Testis (tissue), 3 donors: Measurements from ENCODE around the gene DHODH. TPM values are rescaled to one million over a fixed set of nuclear protein-coding genes. Genes with fewer than 3 reads are reported as not detected.

Experiments
- DNase-seq: peaks from one replicate; pipeline ENCODE4 v3.0.0-alpha.2; 2019
- H3K27ac ChIP-seq, 2 donors: fragments of 200-600 bp; sonication (generic); one replicate each; pipeline ENCODE4 v1.5.1; 2019
- H3K27me3 ChIP-seq: fragments of 200-600 bp; sonication (generic); one replicate; pipeline ENCODE4 v1.5.1; 2019
- H3K36me3 ChIP-seq: fragments of 200-600 bp; sonication (generic); one replicate; pipeline ENCODE4 v1.5.1; 2017; ENCODE audit warnings: low read depth; ENCODE audit errors: missing control alignments
- H3K4me1 ChIP-seq: fragments of 200-600 bp; sonication (generic); one replicate; pipeline ENCODE4 v1.5.1; 2019
- H3K4me3 ChIP-seq, 2 donors: fragments of 200-600 bp; sonication (generic); one replicate each; pipeline ENCODE4 v1.5.1; 2017 to 2019
- H3K9me3 ChIP-seq: fragments of 200-600 bp; sonication (generic); one replicate; pipeline ENCODE4 v1.5.1; 2017
- POLR2A ChIP-seq: fragments of 450-650 bp; IDR thresholded peaks from one replicate; pipeline ENCODE4 v1.6.1; 2017; ENCODE audit warnings: antibody characterized with exemption, mild to moderate bottlenecking, moderate library complexity
- WGBS, 2 donors: methylation state at CpG; one replicate each; pipeline ENCODE4 v1.1.5; 2018; 5-methylcytosine and 5-hydroxymethylcytosine counted together
- intact Hi-C: fragments of 100-400 bp; cut with DNase I; formaldehyde crosslinking; loops from one replicate; pipeline ENCODE4 v1.15.1; 2023; ENCODE audit warnings: low total_unique reads
- polyA plus RNA-seq: library from polyadenylated mRNA; stranded (reverse); fragments of 350-450 nt; fragmentation: Illumina TruSeq; extraction: RNeasy Lipid Tissue Mini Kit (QIAGEN cat#74804); gene quantifications from one replicate; pipeline ENCODE4 v1.2.3, GENCODE V29; 2014; ENCODE audit warnings: low read depth, low replicate concordance; ENCODE audit not compliant: insufficient read depth
- total RNA-seq, 2 donors: library from RNA; depleted of rRNA; stranded (reverse); fragments of >200 nt; gene quantifications; one replicate each; pipeline ENCODE4 v1.2.3, GENCODE V29; 2016
- TF ChIP-seq, protein P1 (sequence below), 3 experiments: fragments of 450-650 bp in 2 of 3; fragments of 200-600 bp in 1 of 3; sonication (generic) in 1 of 3; IDR thresholded peaks; one replicate each; pipeline ENCODE4 v1.5.1; 2016 to 2019; ENCODE audit warnings: antibody characterized with exemption in 3 of 3, mild to moderate bottlenecking in 2 of 3, moderate library complexity in 1 of 3

DHODH gene
- total and polyA plus RNA-seq, 3 donors from 2014 or later: 7.8 to 11.4 (median 9.1) TPM

DNA sequence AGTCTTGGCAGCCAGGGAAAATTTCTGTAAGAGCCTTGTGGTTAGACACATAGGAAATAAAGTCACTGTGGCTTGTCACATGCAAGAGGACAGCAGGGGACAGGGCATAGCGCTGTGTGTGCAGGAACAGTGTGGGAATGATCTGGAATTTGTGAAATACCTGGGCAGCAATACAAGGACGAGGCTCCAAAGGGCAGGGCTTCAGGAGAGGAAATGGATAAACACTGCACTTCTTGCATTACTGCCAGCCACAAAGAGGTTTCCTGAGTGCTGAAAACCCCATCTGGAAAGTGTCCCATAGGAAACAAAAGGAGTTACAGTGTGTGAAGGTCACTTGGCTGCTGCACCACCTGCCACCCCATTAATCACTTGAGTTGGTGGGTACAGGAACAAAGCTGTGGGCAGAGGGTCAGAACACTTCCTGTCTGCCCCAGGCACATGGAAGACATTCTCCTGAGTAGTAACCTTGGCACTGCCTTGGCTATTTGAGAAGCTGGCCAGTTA is 33.7 kb downstream of the DHODH start:
- H3K36me3 ChIP-seq: no peaks in the 10 kb centered on the region
- no peak for DNase-seq

DNA sequence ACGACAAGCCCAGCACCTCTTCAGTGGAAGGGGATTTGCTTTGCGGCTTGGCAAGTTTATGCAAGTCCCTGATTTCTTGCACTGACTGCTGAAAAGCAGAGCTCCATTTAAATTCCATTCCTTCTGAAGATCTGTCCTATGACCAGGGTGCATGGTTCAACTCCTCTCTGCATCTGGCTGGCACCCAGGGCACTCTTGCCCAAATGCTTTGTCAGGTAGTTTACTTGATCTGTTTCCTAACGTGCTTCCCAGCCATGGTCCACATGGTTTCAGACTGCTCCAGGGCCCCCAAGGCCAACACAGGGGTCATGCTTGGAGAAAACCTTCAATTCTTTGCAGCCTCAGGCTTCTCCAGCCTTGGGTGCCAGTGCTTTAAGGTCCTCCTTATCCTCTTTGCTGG is 34.5 kb downstream of the DHODH start:
- Histone ChIP-seq H3K9me3 (no peaks in the 10 kb centered on the region), H3K27me3 (no peaks in the 10 kb centered on the region), H3K4me3 (no peak overlapping the region), H3K27ac (no peak overlapping the region), H3K4me1 (no peaks in the 10 kb centered on the region), H3K36me3 (no peaks in the 10 kb centered on the region)
- intact Hi-C loops: no loop called here
- TF ChIP-seq, protein P1, sequence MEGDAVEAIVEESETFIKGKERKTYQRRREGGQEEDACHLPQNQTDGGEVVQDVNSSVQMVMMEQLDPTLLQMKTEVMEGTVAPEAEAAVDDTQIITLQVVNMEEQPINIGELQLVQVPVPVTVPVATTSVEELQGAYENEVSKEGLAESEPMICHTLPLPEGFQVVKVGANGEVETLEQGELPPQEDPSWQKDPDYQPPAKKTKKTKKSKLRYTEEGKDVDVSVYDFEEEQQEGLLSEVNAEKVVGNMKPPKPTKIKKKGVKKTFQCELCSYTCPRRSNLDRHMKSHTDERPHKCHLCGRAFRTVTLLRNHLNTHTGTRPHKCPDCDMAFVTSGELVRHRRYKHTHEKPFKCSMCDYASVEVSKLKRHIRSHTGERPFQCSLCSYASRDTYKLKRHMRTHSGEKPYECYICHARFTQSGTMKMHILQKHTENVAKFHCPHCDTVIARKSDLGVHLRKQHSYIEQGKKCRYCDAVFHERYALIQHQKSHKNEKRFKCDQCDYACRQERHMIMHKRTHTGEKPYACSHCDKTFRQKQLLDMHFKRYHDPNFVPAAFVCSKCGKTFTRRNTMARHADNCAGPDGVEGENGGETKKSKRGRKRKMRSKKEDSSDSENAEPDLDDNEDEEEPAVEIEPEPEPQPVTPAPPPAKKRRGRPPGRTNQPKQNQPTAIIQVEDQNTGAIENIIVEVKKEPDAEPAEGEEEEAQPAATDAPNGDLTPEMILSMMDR (IDR thresholded peaks at IDR 0.05): no peak
- DNase-seq: no peak
- WGBS, 2 donors: 58 to 82% methylated on average over 3 of the region's 3 CpGs

More for the DNA sequence above, 33.7 kb downstream of the DHODH start:
- H3K4me1 ChIP-seq: no peaks in the 10 kb centered on the region
- no peaks in the 10 kb centered on the region for H3K27me3 ChIP-seq
- TF ChIP-seq, protein P1 (IDR thresholded peaks at IDR 0.05): no peak
- no peak for TF ChIP-seq POLR2A
- WGBS, 2 donors: 41 to 55% methylated on average over 2 of the region's 2 CpGs
- no peak overlapping the region for H3K4me3 ChIP-seq
- intact Hi-C loops: no loop called here
- no peaks in the 10 kb centered on the region for H3K9me3 ChIP-seq
- no peak overlapping the region for H3K27ac ChIP-seq

DNA sequence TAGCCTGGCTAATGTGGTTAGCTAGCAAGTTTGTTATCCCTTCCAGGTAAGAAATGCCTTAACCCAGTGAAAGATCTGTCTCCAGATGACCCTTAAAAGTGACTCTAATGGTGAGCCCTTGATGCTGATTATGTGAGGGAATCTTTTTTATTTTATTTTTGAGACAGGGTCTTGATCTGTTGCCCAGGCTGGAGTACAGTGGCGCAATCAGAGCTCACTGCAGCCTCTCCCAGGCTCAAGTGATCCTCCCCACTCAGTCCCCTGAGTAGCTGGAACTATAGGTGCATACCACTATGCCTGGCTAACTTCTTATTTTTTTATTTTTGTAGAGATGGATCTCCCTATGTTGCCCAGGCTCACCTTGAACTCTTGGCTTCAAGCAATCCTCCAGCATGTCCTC is 35.0 kb downstream of the DHODH start:
- TF ChIP-seq POLR2A: no peak
- TF ChIP-seq, protein P1 (IDR thresholded peaks at IDR 0.05): no peak
- no peak for DNase-seq
- 100% methylated on average over 1 of the region's 1 CpG for WGBS, 2 donors

DNA sequence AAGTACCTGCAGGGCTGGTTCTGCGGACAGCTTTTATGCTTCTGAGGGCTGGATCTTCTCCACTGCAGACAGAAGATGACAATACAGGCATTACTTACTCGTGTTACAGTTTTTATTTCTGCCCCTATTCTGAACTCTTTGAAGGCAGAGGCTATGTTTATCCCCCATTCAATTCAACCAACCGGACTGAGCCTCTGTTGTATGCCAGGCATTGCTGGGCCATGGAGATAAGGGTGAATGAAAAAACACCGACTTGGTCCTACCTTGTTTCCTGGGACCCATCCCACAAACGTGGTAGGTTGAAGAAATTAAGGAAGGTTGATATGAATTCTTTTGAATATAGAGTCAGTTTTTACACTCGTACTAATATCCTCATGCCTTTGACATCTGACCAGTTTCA is 35.8 kb downstream of the DHODH start:
- no peak overlapping the region for H3K27ac ChIP-seq
- no peaks in the 10 kb centered on the region for H3K4me1 ChIP-seq
- H3K36me3 ChIP-seq: no peaks in the 10 kb centered on the region
- TF ChIP-seq, protein P1 (IDR thresholded peaks at IDR 0.05): no peak
- WGBS, 2 donors: 73 to 78% methylated on average over 6 of the region's 6 CpGs
- DNase-seq: no peak
- H3K9me3 ChIP-seq: no peaks in the 10 kb centered on the region
- intact Hi-C loops: no loop called here
- H3K4me3 ChIP-seq: no peak overlapping the region
- no peaks in the 10 kb centered on the region for H3K27me3 ChIP-seq

More for the DNA sequence above, 35.0 kb downstream of the DHODH start:
- no peaks in the 10 kb centered on the region for H3K9me3 ChIP-seq
- intact Hi-C loops: no loop called here
- H3K27me3 ChIP-seq: no peaks in the 10 kb centered on the region
- no peak overlapping the region for H3K4me3 ChIP-seq
- no peaks in the 10 kb centered on the region for H3K36me3 ChIP-seq
- H3K4me1 ChIP-seq: no peaks in the 10 kb centered on the region
- H3K27ac ChIP-seq: no peak overlapping the region

DNA sequence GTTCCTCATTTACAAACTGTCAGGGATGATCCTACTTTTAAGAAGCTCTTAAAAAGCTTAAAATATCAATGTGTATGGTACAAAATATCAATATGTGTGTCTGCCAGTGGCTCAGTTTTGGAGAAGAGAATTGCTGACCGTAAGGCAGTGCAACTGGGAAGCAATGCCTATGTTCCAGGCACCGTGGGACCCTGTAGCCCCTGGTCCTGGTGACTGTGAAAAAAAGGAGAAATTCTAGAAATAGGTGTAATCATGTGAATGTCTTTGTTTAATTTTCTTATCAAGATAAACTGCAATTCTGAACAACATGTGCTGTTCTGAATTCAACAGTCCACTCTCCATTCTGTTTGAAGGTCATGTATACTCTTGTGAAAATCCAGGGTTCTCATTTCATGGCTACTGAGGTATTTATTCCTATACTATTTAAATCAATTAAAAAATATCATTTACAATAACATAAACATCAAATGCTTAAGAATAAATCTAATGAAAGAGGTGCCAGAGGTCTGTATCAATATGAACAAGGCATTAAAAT is 36.3 kb downstream of the DHODH start:
- Histone ChIP-seq H3K36me3 (no peaks in the 10 kb centered on the region), H3K27ac (no peak overlapping the region), H3K4me3 (no peak overlapping the region), H3K27me3 (no peaks in the 10 kb centered on the region), H3K9me3 (no peaks in the 10 kb centered on the region), H3K4me1 (no peaks in the 10 kb centered on the region)
- no peak for TF ChIP-seq POLR2A
- DNase-seq: no peak
- intact Hi-C loops: no loop called here
- 68 to 85% methylated on average over 2 of the region's 2 CpGs for WGBS, 2 donors
